K562 (cell line): Measurements from ENCODE around the gene PPOX. TPM values are rescaled to one million over a fixed set of nuclear protein-coding genes. Genes with fewer than 3 reads are reported as not detected.
A peak's percentile ranks its signal among the peaks of the same experiment; 100 is the strongest.

Experiments used
- FOXP4 ChIP-seq: sonication (generic); formaldehyde crosslinking; IDR thresholded peaks from 2 replicates; pipeline ENCODE4 v1.8.0; 2022; ENCODE audit warnings: mild to moderate bottlenecking, missing genetic modification reagents, borderline replicate concordance
- HMGXB4 ChIP-seq: sonication (generic); formaldehyde crosslinking; IDR thresholded peaks from 2 replicates; pipeline ENCODE4 v1.8.1; 2023; ENCODE audit warnings: mild to moderate bottlenecking, missing genetic modification reagents
- JUND ChIP-seq, 2 experiments: IDR thresholded peaks; 2 replicates in 1 of 2; 3 replicates in 1 of 2; pipeline ENCODE4 v1.6.1; 2011; ENCODE audit warnings: borderline replicate concordance in 2 of 2, low read depth in 2 of 2, low read length in 2 of 2, improper control_type of control experiment in 1 of 2, missing biosample characterization in 1 of 2, missing genetic modification characterization in 1 of 2, missing genetic modification reagents in 1 of 2
- KDM1A ChIP-seq, 2 experiments: fragments of 450-650 bp; IDR thresholded peaks; 2 replicates each; pipeline ENCODE4 v1.6.1; 2016; ENCODE audit warnings: mild to moderate bottlenecking in 2 of 2
- KDM4B ChIP-seq, 2 experiments: fragments of 450-650 bp in 1 of 2; sonication (generic) in 1 of 2; IDR thresholded peaks; 2 replicates each; pipeline ENCODE4 v1.6.1; 2016 to 2017; ENCODE audit warnings: borderline replicate concordance in 2 of 2, antibody characterized with exemption in 1 of 2, low read depth in 1 of 2, mild to moderate bottlenecking in 1 of 2
- KHSRP ChIP-seq: fragments of 450-650 bp; IDR thresholded peaks from 2 replicates; pipeline ENCODE4 v1.6.1; 2017
- MECOM ChIP-seq: fragments of 250-450 bp; sonication (Bioruptor Pico); IDR thresholded peaks from 2 replicates; pipeline ENCODE4 v1.8.0; 2022; ENCODE audit warnings: inconsistent platforms
- NCOR1 ChIP-seq: fragments of 450-650 bp; IDR thresholded peaks from 2 replicates; pipeline ENCODE4 v1.6.1; 2016; ENCODE audit warnings: mild to moderate bottlenecking, moderate library complexity
- RBM22 ChIP-seq: fragments of 200-400 bp; formaldehyde crosslinking; IDR thresholded peaks from 2 replicates; pipeline ENCODE4 v1.6.1; 2018; ENCODE audit warnings: low read length, low read depth; ENCODE audit not compliant: poor library complexity, severe bottlenecking
- UBTF ChIP-seq, 2 experiments: IDR thresholded peaks; 2 replicates each; pipeline ENCODE4 v1.6.1; 2012; ENCODE audit warnings: improper control_type of control experiment in 2 of 2, low read depth in 2 of 2, low read length in 2 of 2, borderline replicate concordance in 1 of 2
- ZMIZ1 ChIP-seq, 2 experiments: fragments of 150-350 bp in 1 of 2; IDR thresholded peaks; 2 replicates each; pipeline ENCODE4 v1.6.1; 2012 to 2016; ENCODE audit warnings: low read depth in 2 of 2, low read length in 2 of 2, mild to moderate bottlenecking in 1 of 2, moderate library complexity in 1 of 2
- ZNF263 ChIP-seq: sonication (generic); formaldehyde crosslinking; IDR thresholded peaks from 2 replicates; pipeline ENCODE4 v1.8.0; 2022; ENCODE audit warnings: mild to moderate bottlenecking, missing genetic modification reagents, borderline replicate concordance
- ZNF766 ChIP-seq: fragments of 200-800 bp; sonication (Bioruptor generic); conservative IDR thresholded peaks from 2 replicates; pipeline ENCODE4 v1.6.1; 2016; ENCODE audit warnings: missing genetic modification characterization, missing compliant biosample characterization
- polyA plus RNA-seq, 8 experiments: library from polyadenylated mRNA; depleted of rRNA in 4 of 8; stranded (reverse) in 5 of 8; unstranded in 3 of 8; fragments of >200 nt; fragmentation: Nextera tagmentation in 2 of 8; fragmentation: Illumina TruSeq in 1 of 8; extraction: Ambion mirVana in 2 of 8; extraction: Trizol in 1 of 8; gene quantifications; 2 replicates each; pipeline versions ENCODE4 v1.2.1 to v1.2.3, GENCODE V29; 2011 to 2014; ENCODE audit warnings: inconsistent platforms in 1 of 8, missing spikeins in 1 of 8
- total RNA-seq, 7 experiments: library from RNA; depleted of rRNA in 6 of 7; stranded (reverse); fragments of >200 nt in 6 of 7; fragmentation: Illumina TruSeq in 2 of 7; extraction: Trizol in 2 of 7; gene quantifications; 2 replicates each; pipeline versions ENCODE4 v1.2.1 to v1.2.3, GENCODE V29; 2011 to 2021; ENCODE audit warnings: low replicate concordance in 1 of 7

Gene PPOX
- total and polyA plus RNA-seq, 9 of the 15 experiments (the other 6 are each of a cell fraction or from before 2014, with no cell fraction given) = 17.0 to 57.1 (median 38.9) TPM

- TF ChIP-seq ZMIZ1 (IDR thresholded peaks at IDR 0.05; ENCODE audit: low read depth in 2 of 2, low read length in 2 of 2) = peak in 1 of 2 experiments; percentile 98; a peak in 2 of 4 replicates
- TF ChIP-seq ZNF766 (CRISPR knock-in tag) = peak; percentile 86
- peak; percentile 36; the same call in 1 of the 2 replicates for TF ChIP-seq HMGXB4
- peak; percentile 93 to 94 for TF ChIP-seq KDM1A (IDR thresholded peaks at IDR 0.05)
- peak; percentile 76; the same call in 1 of the 2 replicates for TF ChIP-seq JUND (IDR thresholded peaks at IDR 0.05; ENCODE audit: borderline replicate concordance, low read depth, low read length)
- 0 out of 3 replicates have a peak, but pooled peaks have one; percentile 62 for TF ChIP-seq JUND (tag; IDR thresholded peaks at IDR 0.05; ENCODE audit: borderline replicate concordance, low read depth, low read length)
- peak; percentile 83 to 91; a peak in 3 of 4 replicates for TF ChIP-seq UBTF (IDR thresholded peaks at IDR 0.05; ENCODE audit: borderline replicate concordance in 1 of 2, low read depth in 2 of 2, low read length in 2 of 2)
- TF ChIP-seq RBM22 = no peak
- 0 out of 2 replicates have a peak, but pooled peaks have one; percentile 55 for TF ChIP-seq KHSRP
- TF ChIP-seq NCOR1 = peak; percentile 98
- peak in 1 of 2 experiments; percentile 41; a peak in 1 of 4 replicates for TF ChIP-seq KDM4B (IDR thresholded peaks at IDR 0.05; ENCODE audit: borderline replicate concordance in 2 of 2, low read depth in 1 of 2)
- no peak for TF ChIP-seq MECOM
- 0 out of 2 replicates have a peak, but pooled peaks have one; percentile 21 for TF ChIP-seq FOXP4 (CRISPR knock-in tag)
- TF ChIP-seq ZNF263 (CRISPR knock-in tag) = peak; percentile 87; the same call in 1 of the 2 replicates
These were observed at the start of gene PPOX (continued) for GRCh38 chr1:161165742-161166668.
